A673 (cell line): ENCODE measurements around the gene GSAP. TPM values are rescaled to one million over a fixed set of nuclear protein-coding genes. Genes with fewer than 3 reads are reported as not detected.

ENCODE experiments used
- BruUV-seq: library from RNA; stranded (reverse); fragments of 400-500 nt; replicated peaks from 2 replicates; lab custom pipeline; 2021; lab: Mats Ljungman, UMichigan
- CTCF ChIA-PET: fragments of 300-600 bp; sonication (Branson Sonifier 250); formaldehyde crosslinking; loops from one replicate; lab custom pipeline; 2022; ENCODE audit warnings: antibody characterized with exemption; lab: Charles Lee
- POLR2A ChIA-PET: fragments of 300-600 bp; sonication (Branson Sonifier 250); formaldehyde crosslinking; loops from one replicate; lab custom pipeline; 2022; ENCODE audit warnings: antibody characterized with exemption; ENCODE audit not compliant: low non-redundant PET; lab: Charles Lee
- DNase-seq: peaks from one replicate; pipeline ENCODE4 v3.0.0-alpha.2; 2015; ENCODE audit warnings: low spot score
- H3K27ac ChIP-seq: fragments of 200-600 bp; sonication (generic); 2 replicates; pipeline ENCODE4 v1.5.1; 2016; ENCODE audit warnings: mixed run types, low read depth, mild to moderate bottlenecking, mixed read lengths, antibody characterized with exemption, low read length; ENCODE audit not compliant: poor library complexity, severe bottlenecking
- H3K27me3 ChIP-seq: fragments of 200-600 bp; sonication (generic); replicated peaks from 2 replicates; pipeline ENCODE4 v1.6.1; 2017; ENCODE audit warnings: mixed run types, low read depth, mild to moderate bottlenecking, mixed read lengths, antibody characterized with exemption, low read length; ENCODE audit not compliant: insufficient read depth, poor library complexity
- H3K36me3 ChIP-seq: fragments of 200-600 bp; sonication (generic); 2 replicates; pipeline ENCODE4 v1.6.1; 2016; ENCODE audit warnings: mixed run types, mild to moderate bottlenecking, mixed read lengths, antibody characterized with exemption, low read length; ENCODE audit not compliant: insufficient read depth, poor library complexity, severe bottlenecking
- H3K4me1 ChIP-seq: fragments of 200-600 bp; sonication (generic); 2 replicates; pipeline ENCODE4 v1.6.1; 2017; ENCODE audit warnings: mixed run types, mild to moderate bottlenecking, mixed read lengths, antibody characterized with exemption, low read length; ENCODE audit not compliant: insufficient read depth, poor library complexity, severe bottlenecking
- H3K4me3 ChIP-seq: fragments of 200-600 bp; sonication (generic); 2 replicates; pipeline ENCODE4 v1.5.1; 2016; ENCODE audit warnings: low read depth, mixed run types, mild to moderate bottlenecking, mixed read lengths, low read length; ENCODE audit not compliant: poor library complexity, severe bottlenecking
- H3K9me3 ChIP-seq: fragments of 200-600 bp; sonication (generic); 2 replicates; pipeline ENCODE4 v1.6.1; 2016; ENCODE audit warnings: mixed run types, low read depth, mild to moderate bottlenecking, mixed read lengths, antibody characterized with exemption, low read length; ENCODE audit not compliant: poor library complexity, severe bottlenecking
- EZH2 ChIP-seq: fragments of 200-600 bp; sonication (generic); IDR thresholded peaks from 2 replicates; pipeline ENCODE4 v1.6.1; 2017; ENCODE audit warnings: borderline replicate concordance, low read depth, mild to moderate bottlenecking, mixed read lengths, antibody characterized with exemption, low read length; ENCODE audit not compliant: poor library complexity, severe bottlenecking
- intact Hi-C: fragments of 100-400 bp; cut with micrococcal nuclease; formaldehyde crosslinking; loops from one replicate; pipeline ENCODE4 v1.10.0; 2022; ENCODE audit not compliant: unreplicated experiment
- total RNA-seq: library from RNA; stranded (reverse); gene quantifications from 2 replicates; pipeline ENCODE4 v1.2.3, GENCODE V29; 2021
- TF ChIP-seq, protein P1 (sequence below): fragments of 300-800, 200-600 bp; sonication (generic); conservative IDR thresholded peaks from 2 replicates; pipeline ENCODE4 v1.5.1; 2017; ENCODE audit warnings: low read depth, mild to moderate bottlenecking, antibody characterized with exemption, low read length, moderate library complexity, mixed read lengths

Gene GSAP
- total RNA-seq, 1 experiment from 2014 or later, result 0.15 TPM

DNA sequence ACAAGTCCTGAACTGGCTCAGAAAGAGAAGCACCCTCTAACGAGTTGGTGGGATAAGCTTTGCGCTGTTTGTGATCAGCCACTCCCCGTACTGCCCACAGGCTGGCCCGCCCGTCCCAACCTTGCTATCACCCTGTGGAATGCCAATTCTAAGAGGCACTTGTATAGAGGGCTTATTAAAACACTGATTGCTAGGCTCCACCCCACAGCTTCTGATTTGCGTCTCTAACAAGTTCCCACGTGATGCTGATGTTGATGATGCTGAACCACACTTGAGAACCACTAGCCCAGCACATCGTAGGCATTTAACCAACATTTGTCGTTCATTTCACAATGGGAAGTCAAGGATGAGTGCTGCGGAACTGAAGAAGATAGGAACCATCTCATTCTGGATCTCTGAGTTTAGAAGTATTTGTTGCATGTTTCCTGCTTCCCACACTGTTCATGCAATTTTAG, 12.7 kb upstream of the GSAP start:
- CTCF ChIA-PET, result no interaction called here
- intact Hi-C loops, result no loop called here
- no peaks in the 10 kb centered on the region for H3K27me3 ChIP-seq
- DNase-seq, result no peak
- H3K4me3 ChIP-seq, result no peak overlapping the region
- no TSS peak for BruUV-seq
- H3K36me3 ChIP-seq, result no peaks in the 10 kb centered on the region
- POLR2A ChIA-PET, result no interaction called here
- TF ChIP-seq, protein P1, sequence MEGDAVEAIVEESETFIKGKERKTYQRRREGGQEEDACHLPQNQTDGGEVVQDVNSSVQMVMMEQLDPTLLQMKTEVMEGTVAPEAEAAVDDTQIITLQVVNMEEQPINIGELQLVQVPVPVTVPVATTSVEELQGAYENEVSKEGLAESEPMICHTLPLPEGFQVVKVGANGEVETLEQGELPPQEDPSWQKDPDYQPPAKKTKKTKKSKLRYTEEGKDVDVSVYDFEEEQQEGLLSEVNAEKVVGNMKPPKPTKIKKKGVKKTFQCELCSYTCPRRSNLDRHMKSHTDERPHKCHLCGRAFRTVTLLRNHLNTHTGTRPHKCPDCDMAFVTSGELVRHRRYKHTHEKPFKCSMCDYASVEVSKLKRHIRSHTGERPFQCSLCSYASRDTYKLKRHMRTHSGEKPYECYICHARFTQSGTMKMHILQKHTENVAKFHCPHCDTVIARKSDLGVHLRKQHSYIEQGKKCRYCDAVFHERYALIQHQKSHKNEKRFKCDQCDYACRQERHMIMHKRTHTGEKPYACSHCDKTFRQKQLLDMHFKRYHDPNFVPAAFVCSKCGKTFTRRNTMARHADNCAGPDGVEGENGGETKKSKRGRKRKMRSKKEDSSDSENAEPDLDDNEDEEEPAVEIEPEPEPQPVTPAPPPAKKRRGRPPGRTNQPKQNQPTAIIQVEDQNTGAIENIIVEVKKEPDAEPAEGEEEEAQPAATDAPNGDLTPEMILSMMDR, result no peak
- TF ChIP-seq EZH2, result no peak
- H3K9me3 ChIP-seq, result no peaks in the 10 kb centered on the region
- H3K4me1 ChIP-seq, result no peaks in the 10 kb centered on the region
- H3K27ac ChIP-seq, result no peak overlapping the region

DNA sequence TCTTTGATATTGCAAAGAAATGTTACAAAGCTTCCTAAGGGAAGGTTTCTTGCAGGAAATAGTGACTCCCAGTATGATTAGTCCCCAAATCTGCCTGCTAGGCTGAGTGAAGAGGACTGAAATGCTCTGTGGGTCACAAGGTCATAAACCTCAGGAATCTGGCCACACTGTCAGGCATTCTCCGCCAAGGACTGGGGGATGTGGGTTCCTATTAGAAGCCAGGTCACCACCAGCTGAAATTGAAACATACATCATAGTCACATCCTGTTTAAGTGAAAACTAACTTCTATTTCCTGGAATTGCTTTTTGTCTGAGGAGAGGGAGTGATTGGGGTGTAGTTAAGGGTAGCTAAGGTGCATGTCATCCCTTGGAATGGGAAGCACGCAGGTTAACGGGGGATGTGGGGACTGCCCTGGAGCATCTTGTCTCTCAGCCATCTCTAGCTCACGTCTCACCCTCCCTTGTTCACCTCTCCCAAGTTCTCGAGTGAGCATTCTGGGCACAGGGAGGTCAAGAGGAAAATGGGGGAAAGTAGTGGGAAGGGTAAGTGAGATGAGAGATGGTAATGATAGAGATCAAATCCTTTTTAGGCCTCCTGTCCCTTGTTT, 12.0 kb upstream of the GSAP start:
- H3K27ac ChIP-seq, result no peak overlapping the region
- intact Hi-C loops, result no loop called here
- no TSS peak for BruUV-seq

GRCh38 chr7:77426521-77427051, 10.4 kb upstream of the GSAP start:
- Histone ChIP-seq H3K4me1 (no peaks in the 10 kb centered on the region), H3K36me3 (no peaks in the 10 kb centered on the region), H3K27ac (no peak overlapping the region), H3K4me3 (no peak overlapping the region), H3K27me3 (no peaks in the 10 kb centered on the region), H3K9me3 (no peaks in the 10 kb centered on the region)
- no peak for DNase-seq
- POLR2A ChIA-PET, result no interaction called here
- intact Hi-C loops, result no loop called here
- CTCF ChIA-PET, result no interaction called here
- no TSS peak for BruUV-seq
- TF ChIP-seq, protein P1, result no peak
- no peak for TF ChIP-seq EZH2

More for the DNA sequence above, 12.0 kb upstream of the GSAP start:
- H3K27me3 ChIP-seq, result no peaks in the 10 kb centered on the region
- no peak overlapping the region for H3K4me3 ChIP-seq
- no peaks in the 10 kb centered on the region for H3K4me1 ChIP-seq
- ChIA-PET POLR2A (no interaction called here), CTCF (no interaction called here)
- no peaks in the 10 kb centered on the region for H3K9me3 ChIP-seq
- no peak for TF ChIP-seq EZH2
- TF ChIP-seq, protein P1, result no peak
- DNase-seq, result no peak
- no peaks in the 10 kb centered on the region for H3K36me3 ChIP-seq
